Testis (tissue), 2 donors: ENCODE data around the gene KLF14.
"Not testable (repeated sequence)": the region's sequence is repeated elsewhere in the genome, so short reads cannot be mapped to it uniquely, and the experiment has no call there.

Experiments used
- POLR2A ChIP-seq: fragments of 450-650 bp; IDR thresholded peaks from one replicate; pipeline ENCODE4 v1.6.1; 2017; ENCODE audit warnings: antibody characterized with exemption, mild to moderate bottlenecking, moderate library complexity
- TF ChIP-seq, protein P1 (sequence below), 3 experiments: fragments of 450-650 bp in 2 of 3; fragments of 200-600 bp in 1 of 3; sonication (generic) in 1 of 3; IDR thresholded peaks; one replicate each; pipeline ENCODE4 v1.5.1; 2016 to 2019; ENCODE audit warnings: antibody characterized with exemption in 3 of 3, mild to moderate bottlenecking in 2 of 3, moderate library complexity in 1 of 3

DNA sequence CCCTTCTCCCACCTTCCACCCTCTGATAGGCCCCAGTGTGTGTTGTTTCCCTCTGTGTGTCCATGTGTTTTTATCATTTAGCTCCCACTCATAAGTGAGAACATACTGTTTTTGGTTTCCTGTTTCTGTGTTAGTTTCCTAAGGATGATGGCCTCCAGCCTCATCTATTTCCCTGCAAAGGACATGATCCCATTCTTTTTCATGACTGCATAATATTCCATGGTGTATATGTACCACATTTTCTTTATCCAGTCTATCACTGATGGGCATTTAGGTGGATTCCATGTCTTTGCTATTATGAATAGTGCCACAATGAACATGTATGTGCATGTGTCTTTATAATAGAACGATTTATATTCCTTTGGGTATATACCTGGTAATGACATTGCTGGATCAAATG is 41.6 kb downstream of the KLF14 start:
- TF ChIP-seq, protein P1, sequence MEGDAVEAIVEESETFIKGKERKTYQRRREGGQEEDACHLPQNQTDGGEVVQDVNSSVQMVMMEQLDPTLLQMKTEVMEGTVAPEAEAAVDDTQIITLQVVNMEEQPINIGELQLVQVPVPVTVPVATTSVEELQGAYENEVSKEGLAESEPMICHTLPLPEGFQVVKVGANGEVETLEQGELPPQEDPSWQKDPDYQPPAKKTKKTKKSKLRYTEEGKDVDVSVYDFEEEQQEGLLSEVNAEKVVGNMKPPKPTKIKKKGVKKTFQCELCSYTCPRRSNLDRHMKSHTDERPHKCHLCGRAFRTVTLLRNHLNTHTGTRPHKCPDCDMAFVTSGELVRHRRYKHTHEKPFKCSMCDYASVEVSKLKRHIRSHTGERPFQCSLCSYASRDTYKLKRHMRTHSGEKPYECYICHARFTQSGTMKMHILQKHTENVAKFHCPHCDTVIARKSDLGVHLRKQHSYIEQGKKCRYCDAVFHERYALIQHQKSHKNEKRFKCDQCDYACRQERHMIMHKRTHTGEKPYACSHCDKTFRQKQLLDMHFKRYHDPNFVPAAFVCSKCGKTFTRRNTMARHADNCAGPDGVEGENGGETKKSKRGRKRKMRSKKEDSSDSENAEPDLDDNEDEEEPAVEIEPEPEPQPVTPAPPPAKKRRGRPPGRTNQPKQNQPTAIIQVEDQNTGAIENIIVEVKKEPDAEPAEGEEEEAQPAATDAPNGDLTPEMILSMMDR (IDR thresholded peaks at IDR 0.05), result not testable (repeated sequence)
- not testable (repeated sequence) for TF ChIP-seq POLR2A
